A549 (cell line): Measurements from ENCODE around the gene KIF3B. TPM values are rescaled to one million over a fixed set of nuclear protein-coding genes. Genes with fewer than 3 reads are reported as not detected.
"Not testable (repeated sequence)": the region's sequence is repeated elsewhere in the genome, so short reads cannot be mapped to it uniquely, and the experiment has no call there.

Experiments used
- ATAC-seq, 2 experiments: fragments of 200-7000 bp in 1 of 2; fragments of >200 bp in 1 of 2; cut with Nextera tagmentation in 1 of 2; cut with Tn5 transposase in 1 of 2; 3 replicates each; pipeline versions ENCODE4 v1.8.0 to v1.9.1; 2018 to 2020; ENCODE audit warnings: mild to moderate bottlenecking in 1 of 2, moderate library complexity in 1 of 2
- CTCF ChIA-PET: fragments of 300-600 bp; sonication (Branson Sonifier 250); formaldehyde crosslinking; extraction: SDS; loops from one replicate; lab custom pipeline; 2021; ENCODE audit warnings: antibody characterized with exemption, inconsistent platforms; lab: Yijun Ruan, JAX
- POLR2A ChIA-PET: fragments of 350-600 bp; formaldehyde crosslinking; extraction: SDS; loops from one replicate; lab custom pipeline; 2021; ENCODE audit warnings: antibody characterized with exemption, inconsistent platforms; lab: Yijun Ruan, JAX
- DNase-seq, 2 experiments: peaks; one replicate each; pipeline versions ENCODE4 v3.0.0 to v3.0.0-alpha.2; 2011 to 2016; ENCODE audit warnings: low read depth in 1 of 2, low spot score in 1 of 2
- FAIRE-seq: peaks from 2 replicates; lab custom pipeline; 2011; peaks lifted over from hg19 to GRCh38; lab: Jason Lieb, UNC
- H3K27ac ChIP-seq, 2 experiments: fragments of >200 bp; sonication (Bioruptor Twin); formaldehyde crosslinking; 3 replicates each; pipeline ENCODE4 v1.5.1; 2016 to 2017
- H3K4me1 ChIP-seq: fragments of >200 bp; sonication (Bioruptor Twin); formaldehyde crosslinking; 3 replicates; pipeline ENCODE4 v1.6.1; 2016
- H3K4me2 ChIP-seq: fragments of >200 bp; sonication (Bioruptor Twin); formaldehyde crosslinking; 3 replicates; pipeline ENCODE4 v1.6.1; 2016
- H3K4me3 ChIP-seq: fragments of >200 bp; sonication (Bioruptor Twin); formaldehyde crosslinking; 3 replicates; pipeline ENCODE4 v1.5.1; 2016
- H3K9me3 ChIP-seq: fragments of >200 bp; sonication (Bioruptor Twin); formaldehyde crosslinking; 3 replicates; pipeline ENCODE4 v1.6.1; 2016
- ATOH8 ChIP-seq: fragments of 250-450 bp; sonication (Bioruptor Pico); IDR thresholded peaks from 2 replicates; pipeline ENCODE4 v1.5.0; 2020; ENCODE audit warnings: low read depth, mild to moderate bottlenecking, moderate library complexity
- BCL3 ChIP-seq: fragments of >200 bp; sonication (Bioruptor Twin); formaldehyde crosslinking; IDR thresholded peaks from 3 replicates; pipeline ENCODE4 v1.6.1; 2016
- CHD4 ChIP-seq: fragments of 200-600 bp; sonication (generic); IDR thresholded peaks from 2 replicates; pipeline ENCODE4 v1.6.1; 2016; ENCODE audit warnings: antibody characterized with exemption, mild to moderate bottlenecking, borderline replicate concordance
- GATA3 ChIP-seq: IDR thresholded peaks from 2 replicates; pipeline ENCODE4 v1.6.1; 2012; ENCODE audit warnings: borderline replicate concordance
- HDAC2 ChIP-seq: fragments of 200-600 bp; sonication (generic); IDR thresholded peaks from 2 replicates; pipeline ENCODE4 v1.6.1; 2016
- HEYL ChIP-seq: fragments of 250-450 bp; sonication (Bioruptor Pico); IDR thresholded peaks from 2 replicates; pipeline ENCODE4 v1.8.0; 2021; ENCODE audit warnings: mild to moderate bottlenecking, moderate library complexity
- HMGXB4 ChIP-seq: fragments of 250-450 bp; sonication (Bioruptor Pico); IDR thresholded peaks from 2 replicates; pipeline ENCODE4 v1.5.0; 2021; ENCODE audit warnings: mild to moderate bottlenecking, moderate library complexity, borderline replicate concordance
- KDM1A ChIP-seq: fragments of 200-600 bp; sonication (generic); IDR thresholded peaks from 2 replicates; pipeline ENCODE4 v1.6.1; 2016; ENCODE audit warnings: low read depth, mild to moderate bottlenecking
- NPAS2 ChIP-seq: fragments of 250-450 bp; sonication (Bioruptor Pico); IDR thresholded peaks from 2 replicates; pipeline ENCODE4 v1.8.0; 2022; ENCODE audit warnings: mild to moderate bottlenecking, moderate library complexity, borderline replicate concordance
- NR3C1 ChIP-seq: fragments of >200 bp; sonication (Bioruptor Twin); formaldehyde crosslinking; IDR thresholded peaks from 3 replicates; pipeline ENCODE4 v1.6.1; 2017
- PBX3 ChIP-seq: IDR thresholded peaks from 2 replicates; pipeline ENCODE4 v1.6.1; 2012
- RFX5 ChIP-seq: fragments of 450-650 bp; IDR thresholded peaks from 2 replicates; pipeline ENCODE4 v1.7.1; 2014; ENCODE audit warnings: antibody characterized with exemption, mild to moderate bottlenecking, moderate library complexity
- SMC3 ChIP-seq: fragments of >200 bp; sonication (Bioruptor Twin); formaldehyde crosslinking; IDR thresholded peaks from 3 replicates; pipeline ENCODE4 v1.6.1; 2018; ENCODE audit warnings: inconsistent platforms
- ZFP36 ChIP-seq: fragments of 450-650 bp; IDR thresholded peaks from 2 replicates; pipeline ENCODE4 v1.6.1; 2014; ENCODE audit warnings: borderline replicate concordance; ENCODE audit not compliant: partially characterized antibody
- ZNF302 ChIP-seq: fragments of 250-450 bp; sonication (Bioruptor Pico); IDR thresholded peaks from 2 replicates; pipeline ENCODE4 v1.9.0; 2021; ENCODE audit warnings: inconsistent platforms, mild to moderate bottlenecking, moderate library complexity
- WGBS: methylation state at CpG from one replicate; pipeline ENCODE4 v1.1.6; 2017; ENCODE audit errors: missing lambda C conversion rate; 5-methylcytosine and 5-hydroxymethylcytosine counted together
- polyA plus RNA-seq, 4 experiments: library from polyadenylated mRNA; depleted of rRNA in 3 of 4; stranded (reverse); fragments of >200 nt; fragmentation: RNase III in 1 of 4; extraction: RNeasy Plus Mini Kit Qiagen cat#74134 plus additional on column Dnase treatment in 1 of 4; gene quantifications; 2 replicates in 3 of 4; 3 replicates in 1 of 4; pipeline ENCODE4 v1.2.3, GENCODE V29; 2011 to 2017

Gene KIF3B
- polyA plus RNA-seq, 2 of the 4 experiments (the other 2 are of a cell fraction): 23.7 to 33.7 TPM

GRCh38 chr20:32252189-32252588, 25.3 kb upstream of the KIF3B start:
- CTCF ChIA-PET: no interaction called here
- 88% methylated on average over 6 of the region's 6 CpGs for WGBS
- H3K4me1 ChIP-seq: peaks cover 23% of the 10 kb centered on the region
- no peak for DNase-seq
- no peak overlapping the region for H3K4me3 ChIP-seq
- no peak for ATAC-seq
- H3K4me2 ChIP-seq: no peak overlapping the region
- TF ChIP-seq ZFP36 (no peak), SMC3 (no peak), HMGXB4 (no peak), ATOH8 (CRISPR knock-in tag) (no peak), KDM1A (no peak), GATA3 (no peak), PBX3 (no peak), HEYL (CRISPR knock-in tag) (no peak), NR3C1 (no peak), CHD4 (no peak), RFX5 (no peak), BCL3 (no peak), NPAS2 (CRISPR knock-in tag) (no peak)
- TF ChIP-seq, all 56 proteins: peak for 0
- Histone ChIP-seq H3K9me3 (no peaks in the 10 kb centered on the region), H3K27ac (no peak overlapping the region)
- POLR2A ChIA-PET: no interaction called here
- no peak for FAIRE-seq

- CTCF ChIA-PET: interaction anchor here (0.8 kb wide), 1 partner anchor 39 kb away, joined by 3 read pairs; no protein-coding TSS in a partner anchor
- POLR2A ChIA-PET: not testable (repeated sequence)
Measured at GRCh38 chr20:32260973-32261372, 16.5 kb upstream of the KIF3B start.

GRCh38 chr20:32261644-32262043, 15.8 kb upstream of the KIF3B start:
- Histone ChIP-seq H3K27ac (no peak overlapping the region), H3K4me3 (no peak overlapping the region), H3K9me3 (no peaks in the 10 kb centered on the region), H3K4me1 (peaks cover 7% of the 10 kb centered on the region), H3K4me2 (no peak overlapping the region)
- ChIA-PET POLR2A (no interaction called here), CTCF (interaction anchor here (0.8 kb wide), 1 partner anchor 39 kb away, joined by 3 read pairs; no protein-coding TSS in a partner anchor)
- no peak for DNase-seq
- no peak for ATAC-seq
- 83% methylated on average over 2 of the region's 2 CpGs for WGBS
- no peak for TF ChIP-seq NR3C1
- no peak for TF ChIP-seq HDAC2
- no peak for TF ChIP-seq ZNF302 (CRISPR knock-in tag)
- no peak for FAIRE-seq

More at GRCh38 chr20:32260973-32261372, 16.5 kb upstream of the KIF3B start:
- not testable (repeated sequence) for H3K9me3 ChIP-seq, H3K4me3 ChIP-seq, DNase-seq, FAIRE-seq, H3K4me2 ChIP-seq, ATAC-seq, H3K27ac ChIP-seq
- 76% methylated on average over 10 of the region's 10 CpGs for WGBS
- H3K4me1 ChIP-seq: peaks cover 13% of the 10 kb centered on the region
